HEK293T (cell line): Measurements from ENCODE around the gene CYTL1.

Experiments
- FOXM1 ChIP-seq: fragments of 450-650 bp; IDR thresholded peaks from 2 replicates; pipeline ENCODE4 v1.6.1; 2017; ENCODE audit warnings: mild to moderate bottlenecking, borderline replicate concordance
- ZNF384 ChIP-seq: fragments of 450-650 bp; IDR thresholded peaks from 2 replicates; pipeline ENCODE4 v1.6.1; 2016

DNA sequence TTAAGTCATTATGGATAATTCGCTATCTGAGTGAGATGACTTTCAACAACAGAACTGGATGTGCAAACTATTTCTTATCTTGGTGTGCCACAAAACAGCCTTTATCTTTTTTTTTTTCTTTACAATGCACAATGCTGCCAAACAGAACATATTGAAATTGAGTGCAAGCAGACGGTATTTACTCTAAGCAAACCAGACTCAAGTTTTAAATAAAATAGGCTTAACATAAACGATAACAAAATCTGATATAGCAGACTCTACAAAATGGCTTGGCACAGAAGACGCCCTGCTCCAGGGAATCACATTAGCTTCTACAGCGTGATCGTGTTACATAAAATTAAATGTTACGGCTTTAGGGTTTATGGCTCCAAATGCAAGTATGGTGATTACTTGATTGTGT is 22.4 kb upstream of the CYTL1 start:
- TF ChIP-seq FOXM1, result no peak
- no peak for TF ChIP-seq ZNF384
